ENCODE measurements around the gene ERCC6L2. TPM values are rescaled to one million over a fixed set of nuclear protein-coding genes. Genes with fewer than 3 reads are reported as not detected.

ERCC6L2 gene
- total and polyA plus RNA-seq, 8 donors = 2.4 to 21.4 (median 15.6) TPM

GRCh38 chr9:95939472-95939871 lies 64.0 kb downstream of the ERCC6L2 start:
- Histone ChIP-seq H3K27me3 (no peaks in the 10 kb centered on the region), H3K4me1 (no peaks in the 10 kb centered on the region), H3K27ac (no peak overlapping the region), H3K9me3 (peaks cover 0 to 5% (median 0%) of the 10 kb centered on the region in 4 donors), H3K4me3 (no peak overlapping the region), H3K36me3 (peaks cover 0 to 6% (median 5%) of the 10 kb centered on the region in 3 donors)
- WGBS, 2 donors = 100% methylated on average over 1 of the region's 1 CpG
- DNase-seq (no peak), FAIRE-seq (no peak), ATAC-seq (no peak)
- no peak for TF ChIP-seq CTCF (IDR thresholded peaks at IDR 0.05)
- intact Hi-C loops (cut with DNase I) = no loop called here

- TF ChIP-seq CTCF (IDR thresholded peaks at IDR 0.05) = no peak
- H3K27ac ChIP-seq = no peak overlapping the region
- DNase-seq (no peak), FAIRE-seq (no peak), ATAC-seq (no peak)
- H3K9me3 ChIP-seq = peaks cover 0 to 5% (median 0%) of the 10 kb centered on the region in 4 donors
- H3K36me3 ChIP-seq = peaks cover 0 to 6% (median 5%) of the 10 kb centered on the region in 3 donors
- 97% methylated on average over 2 of the region's 2 CpGs for WGBS, 2 donors
- H3K4me1 ChIP-seq = no peaks in the 10 kb centered on the region
- no peak overlapping the region for H3K4me3 ChIP-seq
- intact Hi-C loops (cut with DNase I) = no loop called here
- H3K27me3 ChIP-seq = no peaks in the 10 kb centered on the region
Measured at GRCh38 chr9:95940265-95940664, 64.8 kb downstream of the ERCC6L2 start.

GRCh38 chr9:95942016-95942415 lies 66.5 kb downstream of the ERCC6L2 start:
- no peaks in the 10 kb centered on the region for H3K27me3 ChIP-seq
- peaks cover 0 to 7% (median 6%) of the 10 kb centered on the region in 3 donors for H3K36me3 ChIP-seq
- H3K27ac ChIP-seq = no peak overlapping the region
- DNase-seq = no peak
- H3K4me3 ChIP-seq = no peak overlapping the region
- H3K9me3 ChIP-seq = peaks cover 0 to 5% (median 0%) of the 10 kb centered on the region in 4 donors
- ATAC-seq = no peak
- no peak for TF ChIP-seq CTCF (IDR thresholded peaks at IDR 0.05)
- no peaks in the 10 kb centered on the region for H3K4me1 ChIP-seq
- intact Hi-C loops (cut with DNase I) = no loop called here
- FAIRE-seq = no peak
- 97% methylated on average over 4 of the region's 4 CpGs for WGBS, 2 donors

- Histone ChIP-seq H3K4me1 (no peaks in the 10 kb centered on the region), H3K4me3 (no peak overlapping the region), H3K9me3 (no peaks in the 10 kb centered on the region), H3K27me3 (no peaks in the 10 kb centered on the region), H3K36me3 (peaks cover 0 to 9% (median 6%) of the 10 kb centered on the region in 3 donors), H3K27ac (no peak overlapping the region)
- FAIRE-seq (no peak), DNase-seq (no peak), ATAC-seq (no peak)
- intact Hi-C loops (cut with DNase I) = no loop called here
- WGBS, 2 donors = 98 to 100% methylated on average over 1 of the region's 1 CpG
- TF ChIP-seq CTCF (IDR thresholded peaks at IDR 0.05) = no peak
Measured at GRCh38 chr9:95947118-95947517, 71.6 kb downstream of the ERCC6L2 start.

- DNase-seq (no peak), ATAC-seq (no peak), FAIRE-seq (no peak)
- no peaks in the 10 kb centered on the region for H3K4me1 ChIP-seq
- H3K9me3 ChIP-seq = no peaks in the 10 kb centered on the region
- 96 to 97% methylated on average over 6 of the region's 6 CpGs for WGBS, 2 donors
- intact Hi-C loops (cut with DNase I) = no loop called here
- H3K27me3 ChIP-seq = no peaks in the 10 kb centered on the region
- no peak overlapping the region for H3K27ac ChIP-seq
- peaks cover 0 to 5% (median 0%) of the 10 kb centered on the region in 3 donors for H3K36me3 ChIP-seq
- no peak overlapping the region for H3K4me3 ChIP-seq
- no peak for TF ChIP-seq CTCF (IDR thresholded peaks at IDR 0.05)
Measured at GRCh38 chr9:95952471-95952870, 77.0 kb downstream of the ERCC6L2 start.
